ENCODE results near the gene LDLRAD4.

LDLRAD4 gene

DNA sequence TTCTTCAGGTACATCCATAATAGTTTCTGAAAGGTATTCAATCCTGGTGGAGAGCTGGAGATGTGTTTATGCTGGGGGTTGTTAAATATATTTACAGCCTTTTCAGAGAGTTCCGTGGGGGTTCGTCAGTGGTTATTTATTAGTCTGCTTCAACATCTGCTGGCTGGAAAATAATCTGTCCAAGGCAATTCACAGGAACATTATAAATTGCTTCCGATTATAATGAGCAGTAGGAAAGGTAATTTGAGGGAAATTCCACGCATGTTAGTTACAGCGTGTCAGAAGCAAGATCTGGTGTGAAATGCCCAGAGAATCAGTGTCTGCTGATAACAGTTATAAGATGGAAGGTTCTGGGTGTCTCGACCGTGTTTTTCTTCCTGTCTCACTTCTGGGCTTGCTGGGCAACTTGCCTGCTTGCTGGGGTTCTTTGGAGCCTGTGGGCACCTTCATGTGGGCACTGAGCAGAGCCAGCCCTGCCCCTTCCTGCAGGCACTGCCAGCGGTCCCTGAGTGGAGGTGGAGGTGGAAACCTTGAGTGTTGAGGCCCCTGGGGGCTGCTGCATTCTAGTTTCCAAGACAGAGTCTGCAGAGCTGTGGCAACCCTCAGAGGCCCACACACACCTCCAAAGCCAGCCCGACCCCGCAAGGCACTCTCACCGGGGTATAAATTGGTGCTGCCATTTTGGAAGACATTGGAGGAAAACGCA is 322.1 kb downstream of the LDLRAD4 start:
- in situ Hi-C loops (cut with MboI; ENCODE audit: low sequenced_read_pairs), result no loop called here

DNA sequence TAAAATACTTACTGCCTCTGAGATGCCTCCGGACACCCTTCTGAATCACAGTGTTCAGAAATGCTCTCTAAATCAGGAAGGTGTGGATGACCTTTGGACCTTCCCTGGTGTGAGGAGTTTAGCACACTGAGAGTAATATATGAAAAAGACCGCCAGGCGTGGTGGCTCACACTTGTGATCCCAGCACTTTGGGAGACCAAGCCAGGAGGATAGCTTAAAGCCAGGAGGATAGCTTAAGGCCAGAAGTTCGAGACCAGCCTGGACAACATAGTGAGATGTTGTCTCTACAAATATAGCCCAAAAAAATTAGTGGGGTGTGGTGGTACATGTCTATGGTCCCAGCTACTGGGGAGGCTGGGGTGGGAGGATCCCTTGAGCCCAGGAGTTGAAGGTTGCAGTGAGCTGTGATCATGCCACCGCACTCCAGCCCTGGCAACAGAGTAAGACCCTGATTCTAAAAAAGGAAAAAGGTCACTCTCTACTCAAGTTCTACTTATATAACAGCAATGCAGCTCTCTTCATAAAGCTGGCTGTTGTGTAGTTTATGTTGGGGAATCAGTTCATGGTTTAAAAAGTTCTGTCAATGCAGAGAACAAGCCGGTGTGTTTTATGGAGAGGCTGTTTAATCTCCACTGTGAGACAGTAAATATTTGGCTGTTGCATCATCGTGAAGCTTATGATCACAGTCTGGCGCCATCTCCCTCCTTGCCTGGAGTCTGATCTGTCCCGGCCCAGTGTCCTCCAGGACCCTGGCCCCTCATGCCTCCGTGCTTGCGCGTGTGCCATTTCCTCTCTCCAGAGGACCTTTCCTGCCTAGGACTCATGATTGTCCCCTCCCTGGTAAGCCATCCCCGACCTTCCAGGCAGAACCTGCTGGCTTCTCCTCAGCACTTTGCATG is 323.3 kb downstream of the LDLRAD4 start:
- in situ Hi-C loops (cut with MboI; ENCODE audit: low sequenced_read_pairs), result no loop called here

DNA sequence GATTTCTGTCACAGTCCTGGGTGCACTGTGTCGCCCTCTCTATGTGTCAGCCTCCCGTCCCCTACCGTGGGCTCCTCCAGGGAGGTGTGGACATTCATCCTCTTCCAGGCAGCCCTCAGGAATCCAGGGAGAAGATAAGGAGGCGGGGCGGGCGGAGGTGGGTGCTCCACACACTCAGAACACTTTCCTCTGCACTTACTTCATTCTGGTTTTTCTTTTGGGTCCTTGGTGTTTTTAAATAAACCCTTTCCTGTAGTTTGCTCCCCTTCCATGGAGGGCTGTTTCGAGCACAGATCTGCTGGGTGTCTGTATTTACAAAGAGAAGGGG is 323.9 kb downstream of the LDLRAD4 start:
- in situ Hi-C loops (cut with MboI; ENCODE audit: low sequenced_read_pairs), result no loop called here

DNA sequence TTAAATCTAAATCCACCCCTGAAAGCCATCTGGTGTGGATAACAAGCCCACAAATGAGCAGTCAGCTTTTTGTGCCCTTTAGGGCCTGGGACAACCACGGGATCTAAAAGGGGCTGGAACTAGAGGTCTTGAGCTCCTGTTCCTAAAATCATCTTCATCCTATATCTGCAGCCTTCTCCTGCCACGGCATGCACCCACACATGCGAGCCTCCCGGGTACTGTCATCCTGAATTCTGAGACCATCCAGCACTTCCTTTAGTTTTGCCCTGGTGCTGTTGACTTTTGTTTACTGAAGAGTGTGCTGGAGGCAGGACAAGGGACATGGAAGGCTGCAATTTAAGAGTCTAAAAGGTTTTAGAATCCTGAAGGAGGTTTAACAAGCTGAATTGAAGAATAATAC is 324.6 kb downstream of the LDLRAD4 start:
- in situ Hi-C loops (cut with MboI; ENCODE audit: low sequenced_read_pairs), result no loop called here

DNA sequence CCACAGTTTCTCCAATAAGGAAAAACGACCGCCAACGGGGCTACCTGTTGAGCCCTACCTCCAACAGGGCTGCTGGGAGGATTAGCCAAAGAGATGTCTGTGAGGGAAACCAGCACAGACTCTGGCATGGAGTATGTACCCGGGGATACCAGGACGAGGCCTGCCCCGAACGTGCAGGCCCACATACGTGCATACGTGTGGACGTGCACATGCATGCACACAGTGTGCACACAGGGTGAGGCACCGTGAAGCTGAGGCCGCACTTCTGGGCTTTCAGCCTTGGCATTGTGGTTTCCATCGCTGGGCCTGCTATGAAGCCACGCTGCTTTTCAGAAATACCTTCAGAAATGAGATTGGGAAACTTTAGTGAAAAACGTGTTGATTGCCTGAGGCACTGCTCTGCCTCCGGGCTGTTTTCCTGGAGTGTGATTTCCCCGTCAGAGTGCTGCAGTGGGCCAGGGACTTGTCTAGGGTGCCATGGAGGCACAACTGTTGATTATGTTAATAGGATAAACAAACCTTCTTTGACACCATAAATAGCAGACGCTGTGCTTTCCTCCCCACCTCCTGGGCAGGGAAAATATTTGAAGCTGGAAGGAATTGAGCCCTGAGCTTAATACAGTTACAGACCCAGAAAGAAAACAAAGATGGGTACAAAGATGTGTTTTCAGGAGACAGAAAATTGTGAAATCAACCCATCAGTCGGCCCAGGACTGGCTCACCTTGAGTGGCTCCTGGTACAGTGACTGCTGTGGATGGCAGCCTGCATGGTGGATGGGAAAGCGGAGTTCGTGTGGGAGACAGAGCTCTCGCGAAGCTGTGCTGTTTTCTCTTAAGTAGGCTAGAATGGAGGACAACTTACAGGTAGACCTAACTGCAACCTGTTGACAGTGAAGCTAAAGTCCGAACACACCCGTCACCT is 325.5 kb downstream of the LDLRAD4 start:
- in situ Hi-C loops (cut with MboI; ENCODE audit: low sequenced_read_pairs), result no loop called here

DNA sequence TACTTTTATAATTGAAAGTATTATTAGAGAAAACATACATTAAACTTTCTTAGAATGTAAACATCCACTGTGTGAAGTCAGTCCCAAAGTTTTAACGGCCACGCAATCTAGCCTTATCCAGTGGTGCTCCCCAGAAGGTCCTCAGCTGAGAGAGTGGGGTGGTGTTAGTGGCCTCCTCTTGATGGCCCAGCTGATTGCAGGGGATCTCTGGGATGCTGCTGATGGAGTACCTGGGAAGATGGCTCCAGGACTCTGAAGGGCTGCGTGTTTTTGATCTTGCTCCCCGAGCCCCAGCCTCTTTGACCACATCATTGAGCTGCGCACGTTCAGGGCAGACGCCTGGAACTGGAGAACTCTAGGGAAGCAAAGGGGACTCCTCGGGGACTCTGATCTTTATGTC is 326.4 kb downstream of the LDLRAD4 start:
- in situ Hi-C loops (cut with MboI; ENCODE audit: low sequenced_read_pairs), result no loop called here

DNA sequence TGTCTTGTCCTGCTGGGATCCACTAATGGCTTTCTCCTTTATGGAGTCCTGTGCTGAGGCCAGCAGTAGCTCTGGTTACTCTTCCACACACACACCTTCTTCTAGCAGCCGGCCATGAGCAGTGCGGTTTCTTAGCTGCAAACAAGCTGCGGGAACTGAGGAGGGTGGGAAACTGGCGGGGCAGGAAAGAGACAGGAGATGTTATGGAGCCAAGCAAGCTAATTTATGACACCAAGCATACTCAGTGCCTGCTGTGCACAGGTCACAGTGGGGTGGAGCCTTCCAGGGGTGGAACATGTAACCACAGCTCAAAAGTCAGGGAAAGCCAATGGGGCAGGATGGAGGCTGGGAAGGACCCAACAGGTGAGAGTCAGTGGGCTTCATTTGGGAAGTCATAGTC is 327.0 kb downstream of the LDLRAD4 start:
- in situ Hi-C loops (cut with MboI; ENCODE audit: low sequenced_read_pairs), result no loop called here

DNA sequence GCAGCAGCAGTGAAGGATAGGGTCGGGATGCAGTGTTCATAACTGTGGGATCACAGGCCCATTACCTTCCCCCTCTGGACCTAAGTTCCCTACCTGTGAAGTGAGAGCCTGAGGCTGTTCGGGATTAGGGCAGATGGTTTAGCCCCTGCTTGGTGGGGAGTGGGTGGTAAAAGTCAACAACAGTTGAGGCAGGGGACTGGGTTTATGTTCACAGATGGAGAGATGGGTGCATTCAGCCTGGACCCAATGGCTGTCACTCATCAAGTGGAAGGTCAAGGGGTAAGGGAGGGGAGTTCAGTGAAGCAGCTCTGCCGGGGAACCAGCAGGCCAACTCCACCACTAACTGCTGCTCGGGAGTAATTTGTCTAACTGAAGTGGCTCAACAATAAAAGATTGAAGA is 327.4 kb downstream of the LDLRAD4 start:
- in situ Hi-C loops (cut with MboI; ENCODE audit: low sequenced_read_pairs), result no loop called here

DNA sequence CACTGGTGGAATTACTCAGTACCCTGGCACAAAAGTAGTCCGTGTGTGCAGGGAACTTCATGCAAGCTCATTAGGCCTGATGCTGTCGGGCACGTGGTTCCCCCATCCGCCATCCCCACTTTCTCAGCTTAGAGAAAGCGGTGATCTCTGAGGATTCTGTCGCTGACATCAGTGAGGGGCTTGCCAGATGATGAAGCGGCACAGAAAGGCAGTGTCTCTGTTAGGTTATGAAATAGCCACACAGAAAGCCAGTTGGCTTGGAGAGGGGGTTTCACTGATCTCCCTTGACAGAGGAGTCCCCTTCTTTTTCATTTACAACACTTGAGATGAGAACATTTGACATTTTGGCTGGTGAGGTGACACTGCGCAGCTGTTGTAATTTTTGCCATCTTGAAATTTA is 328.1 kb downstream of the LDLRAD4 start:
- in situ Hi-C loops (cut with MboI; ENCODE audit: low sequenced_read_pairs), result no loop called here

DNA sequence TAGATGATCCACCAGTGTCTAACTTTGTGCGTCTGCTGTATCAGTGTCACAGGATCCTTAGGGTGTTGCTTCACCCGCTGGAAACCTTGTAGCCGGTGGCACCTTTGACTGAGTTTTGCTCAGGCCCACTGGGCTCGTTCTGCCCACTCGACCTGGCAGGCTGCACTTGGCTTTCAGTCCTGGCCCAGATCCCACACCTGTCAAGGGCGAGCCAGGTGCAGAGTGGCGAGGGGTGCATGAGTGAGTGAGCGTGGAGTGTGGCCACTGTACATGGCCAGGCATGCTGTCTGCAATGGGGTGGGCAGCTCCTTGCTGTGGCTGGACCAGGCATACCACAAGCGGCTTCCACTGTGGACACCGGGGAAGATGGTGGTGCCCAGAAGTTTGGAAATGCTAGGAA is 328.8 kb downstream of the LDLRAD4 start:
- in situ Hi-C loops (cut with MboI; ENCODE audit: low sequenced_read_pairs), result no loop called here

DNA sequence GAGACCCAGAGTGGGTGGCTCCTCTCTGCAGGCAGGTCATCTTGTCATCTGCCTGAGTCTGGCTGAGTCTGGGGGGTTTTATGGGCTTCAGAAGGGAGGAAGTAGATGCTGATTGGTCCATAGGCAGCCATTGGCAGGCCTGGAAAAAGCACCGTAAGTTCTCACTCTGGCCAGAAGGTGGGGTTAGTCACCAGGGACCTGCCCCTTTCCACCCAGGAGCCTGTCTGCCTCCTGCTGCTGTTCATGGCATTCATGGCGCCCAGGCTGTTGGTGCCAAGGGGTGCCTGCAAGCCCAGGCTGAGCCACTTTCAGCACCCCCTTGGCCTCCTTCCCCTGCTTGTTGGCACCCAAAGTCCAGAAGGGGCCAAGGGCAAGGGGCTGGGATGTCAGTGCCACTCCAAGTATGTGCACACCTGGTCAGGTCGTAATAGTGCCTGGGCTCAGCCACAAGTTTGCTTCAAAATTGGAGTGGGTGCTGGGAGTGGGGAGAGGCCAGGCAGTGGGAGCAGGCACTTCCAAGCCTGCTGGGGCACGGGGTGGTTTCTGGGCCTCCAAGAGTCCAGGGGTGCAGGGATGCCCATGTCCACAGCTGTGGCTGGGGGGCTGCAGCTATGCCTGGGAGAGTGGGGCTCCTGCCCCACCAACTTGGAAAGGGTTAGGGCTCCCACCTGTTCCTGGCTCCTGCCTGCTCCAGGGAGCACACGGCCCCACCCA is 329.7 kb downstream of the LDLRAD4 start:
- in situ Hi-C loops (cut with MboI; ENCODE audit: low sequenced_read_pairs), result no loop called here

DNA sequence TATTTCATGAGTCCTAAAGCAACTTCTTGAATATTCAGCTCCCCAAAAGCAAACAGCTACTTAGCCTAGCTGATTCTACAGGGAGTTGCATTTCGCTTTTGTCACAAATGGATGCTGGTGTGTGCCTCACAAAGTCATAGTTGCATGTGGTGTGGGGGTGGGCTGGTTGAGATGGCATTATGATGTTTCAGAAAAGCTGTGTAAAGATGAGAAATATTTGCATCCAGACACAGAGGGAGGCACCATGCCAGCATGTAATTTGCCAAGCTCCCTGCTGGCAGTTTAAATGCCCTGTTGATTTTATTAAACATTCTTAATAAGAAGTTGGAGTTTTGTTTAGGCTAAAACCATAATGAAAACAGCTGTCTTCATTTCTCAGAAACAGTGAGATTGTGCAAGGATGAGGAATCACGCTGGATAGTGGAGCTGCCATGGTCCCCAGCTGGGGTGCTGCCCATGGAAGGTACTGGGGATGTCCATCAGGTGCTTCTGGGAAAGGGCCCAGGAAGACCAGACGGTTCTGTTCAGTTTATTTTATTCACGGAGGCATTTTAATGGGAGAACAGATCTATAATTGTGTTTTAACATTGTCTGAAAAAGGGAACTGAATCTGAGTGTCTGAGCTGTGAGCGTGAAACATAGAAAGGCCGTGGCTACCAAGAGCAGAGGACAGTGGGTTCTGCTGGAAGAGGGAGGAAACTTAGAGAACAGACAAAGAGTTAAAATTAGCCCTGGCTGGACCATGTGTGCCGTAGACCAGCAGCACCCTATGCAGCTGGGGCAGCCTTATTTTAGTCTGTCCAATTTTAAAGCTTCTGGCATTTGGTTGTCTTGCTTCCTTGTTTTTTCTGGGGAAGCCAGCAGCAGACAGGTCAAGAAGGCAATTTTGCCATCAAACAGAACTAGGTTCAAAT is 330.7 kb downstream of the LDLRAD4 start:
- in situ Hi-C loops (cut with MboI; ENCODE audit: low sequenced_read_pairs), result no loop called here

DNA sequence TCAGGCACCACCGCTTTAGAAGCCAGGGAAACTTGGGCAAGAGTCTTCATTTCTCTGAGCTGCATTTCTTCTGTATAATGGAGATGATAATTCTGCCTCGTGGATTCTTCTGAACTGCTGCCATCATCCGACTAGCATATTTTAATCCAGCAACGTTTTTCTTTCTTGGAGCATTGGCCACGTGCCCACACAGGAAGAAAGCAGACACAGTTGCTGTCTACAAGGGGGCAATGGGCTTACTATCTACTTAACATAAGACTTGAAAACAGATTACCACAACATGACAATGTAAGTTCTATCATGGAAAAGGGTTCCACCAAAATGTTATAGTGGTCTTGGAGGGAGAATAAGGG is 331.3 kb downstream of the LDLRAD4 start:
- in situ Hi-C loops (cut with MboI; ENCODE audit: low sequenced_read_pairs), result no loop called here

DNA sequence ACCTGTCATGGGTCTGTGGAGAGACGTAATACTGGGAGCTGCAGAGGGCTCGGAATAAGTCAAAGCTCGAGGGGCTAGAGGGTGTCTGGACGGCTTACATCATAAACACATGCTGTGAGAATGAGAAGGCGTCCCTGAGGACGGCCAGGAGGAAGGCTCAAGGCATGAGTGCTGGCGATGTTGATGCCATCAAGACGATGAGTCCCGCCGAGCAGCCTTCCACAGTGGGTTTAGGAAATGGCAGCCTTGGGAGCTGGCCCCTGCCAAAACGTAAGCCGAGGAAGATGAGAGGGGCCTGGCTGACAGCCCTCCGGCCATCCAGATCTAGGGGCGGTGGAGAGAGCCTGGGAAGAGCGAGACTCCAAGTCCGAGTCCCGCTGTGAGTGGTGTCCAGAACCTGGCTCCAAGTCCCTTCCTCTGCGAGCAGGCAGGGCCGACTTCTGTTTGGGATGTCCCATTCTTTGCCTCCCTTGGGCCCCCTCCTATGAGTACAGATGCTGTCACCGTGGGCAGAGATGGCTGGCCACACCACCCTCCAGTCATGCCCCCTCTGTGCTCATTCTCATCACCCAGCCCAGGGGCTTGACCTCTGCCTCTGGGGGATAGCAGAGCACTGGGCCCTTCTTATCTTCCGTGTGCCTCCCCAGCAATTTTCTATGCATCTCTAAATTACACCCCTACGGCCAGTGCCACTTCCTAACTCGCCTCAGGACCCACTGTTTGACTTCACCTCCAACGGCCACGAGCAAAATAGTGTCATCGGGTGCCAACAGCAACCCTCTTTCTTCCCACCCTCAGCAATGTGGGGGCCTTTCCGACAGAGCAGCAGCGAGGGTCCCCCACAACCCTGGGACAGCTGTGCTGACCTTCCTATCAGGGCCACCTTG is 332.1 kb downstream of the LDLRAD4 start:
- in situ Hi-C loops (cut with MboI; ENCODE audit: low sequenced_read_pairs), result no loop called here

DNA sequence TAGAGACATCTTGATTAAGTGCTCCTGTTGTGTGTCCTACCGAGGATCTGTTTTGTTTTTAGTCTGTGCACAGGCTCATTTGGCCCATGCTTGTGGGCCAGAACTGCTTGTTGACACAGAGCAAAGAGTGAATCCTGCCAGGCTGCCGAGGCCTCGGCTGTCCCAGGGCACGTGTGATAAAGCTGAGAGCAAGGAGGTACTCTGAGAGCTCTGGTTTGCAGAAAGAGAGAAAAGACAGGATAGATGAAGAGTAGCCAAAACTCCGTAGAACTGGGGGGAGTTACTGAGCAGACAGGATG is 332.7 kb downstream of the LDLRAD4 start:
- in situ Hi-C loops (cut with MboI; ENCODE audit: low sequenced_read_pairs), result no loop called here

DNA sequence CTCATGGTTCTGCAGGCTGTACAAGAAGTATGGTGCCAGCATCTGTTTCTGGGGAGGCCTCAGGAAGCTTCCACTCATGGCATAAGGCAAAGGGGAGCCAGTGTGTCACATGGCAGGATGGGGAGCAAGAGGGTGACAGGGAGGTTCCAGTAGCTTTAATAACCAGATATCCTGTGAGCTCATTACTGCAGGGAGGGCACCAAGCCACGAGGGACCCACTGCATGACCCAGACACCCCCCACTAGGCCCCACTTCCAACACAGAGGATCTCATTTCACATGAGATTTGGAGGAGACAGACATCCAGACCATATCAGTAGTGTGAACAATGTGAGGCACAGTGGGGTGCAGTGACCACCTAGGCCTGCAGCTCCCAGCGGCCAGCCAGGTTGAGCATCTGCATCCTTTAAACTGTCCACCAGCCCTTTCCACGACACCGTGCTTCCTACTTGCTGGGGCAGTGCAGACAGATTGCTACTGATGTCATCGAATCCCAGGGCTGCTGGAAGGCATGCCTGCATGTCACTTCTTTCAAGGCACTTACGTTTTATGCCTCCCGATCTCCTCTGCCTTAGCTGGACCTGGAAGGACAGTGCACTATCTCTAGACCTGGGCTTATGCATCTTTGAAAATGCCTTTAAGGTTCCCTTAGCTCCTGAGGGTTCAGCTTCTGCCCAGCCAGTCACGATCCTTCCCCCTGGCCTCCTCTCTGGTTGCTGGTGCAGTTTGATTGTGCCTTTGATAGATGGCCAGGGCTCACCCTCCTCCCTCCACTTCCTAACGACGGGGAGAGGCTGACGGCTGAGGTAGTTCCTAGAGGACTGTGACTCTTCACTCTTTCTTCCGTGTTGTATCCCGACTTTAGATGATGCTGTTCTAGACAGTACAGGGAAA is 333.5 kb downstream of the LDLRAD4 start:
- in situ Hi-C loops (cut with MboI; ENCODE audit: low sequenced_read_pairs), result no loop called here

DNA sequence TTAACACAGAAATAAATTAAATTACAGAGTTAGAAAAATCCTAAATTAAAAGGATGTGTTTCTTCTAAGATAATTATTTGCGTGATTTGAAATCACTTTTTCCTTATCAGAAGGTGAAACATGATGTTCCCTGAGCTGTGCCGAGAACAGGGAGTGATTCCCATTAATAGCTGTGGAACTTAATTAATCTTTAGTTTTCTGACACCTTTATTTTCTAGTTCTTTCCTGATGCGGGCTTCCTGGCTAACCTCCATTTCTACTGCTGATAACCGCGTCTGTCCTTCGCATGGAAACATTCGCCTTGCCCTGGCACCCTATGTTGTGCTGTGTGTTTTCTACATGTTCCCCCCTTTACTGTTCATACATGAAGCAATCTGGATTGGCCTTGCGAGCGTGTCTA is 334.9 kb downstream of the LDLRAD4 start:
- in situ Hi-C loops (cut with MboI; ENCODE audit: low sequenced_read_pairs), result no loop called here

DNA sequence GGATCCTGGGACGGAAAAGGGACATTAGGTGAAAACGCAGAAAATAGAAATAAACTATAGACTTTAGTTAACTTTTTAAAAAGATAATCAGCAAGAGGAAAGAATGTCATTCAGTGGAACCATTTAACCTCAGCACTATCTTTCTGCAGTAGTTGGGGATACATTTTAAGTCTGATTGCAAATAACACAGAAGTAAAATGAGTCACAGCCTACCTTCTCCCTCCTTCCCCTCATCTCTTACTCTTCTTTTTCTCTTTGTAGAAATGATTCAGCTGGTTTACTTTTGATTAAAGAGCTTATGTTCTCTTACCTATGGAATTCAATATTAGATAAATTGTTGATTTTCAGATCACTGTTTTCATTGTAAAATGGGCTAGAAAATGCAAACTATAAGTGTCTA is 336.6 kb downstream of the LDLRAD4 start:
- in situ Hi-C loops (cut with MboI; ENCODE audit: low sequenced_read_pairs), result no loop called here

Measured in HL-60/S4 treated with retinoic acid at 250 ng/mL for 4 days and 3 days (cell line).